Prostate gland (tissue), 2 donors: ENCODE measurements around the gene ATP6V1F.

Source experiments
- CTCF ChIP-seq, 4 experiments: fragments of 200-600 bp in 2 of 4; fragments of 450-650 bp in 2 of 4; sonication (generic) in 2 of 4; IDR thresholded peaks; 1 replicate in 3 of 4; 2 replicates in 1 of 4; pipeline ENCODE4 v1.5.1; 2016 to 2019; ENCODE audit warnings: antibody characterized with exemption in 4 of 4, mild to moderate bottlenecking in 2 of 4, moderate library complexity in 2 of 4
- POLR2AphosphoS5 ChIP-seq: sonication (generic); formaldehyde crosslinking; IDR thresholded peaks from one replicate; pipeline ENCODE4 v1.6.1; 2017; ENCODE audit warnings: antibody characterized with exemption

- TF ChIP-seq CTCF (IDR thresholded peaks at IDR 0.05) (no peak), POLR2AphosphoS5 (no peak)
Observed at GRCh38 chr7:128880791-128881457, 18.3 kb downstream of the ATP6V1F start.
